Measurements from ENCODE around the gene DAP.

The DAP gene

DNA sequence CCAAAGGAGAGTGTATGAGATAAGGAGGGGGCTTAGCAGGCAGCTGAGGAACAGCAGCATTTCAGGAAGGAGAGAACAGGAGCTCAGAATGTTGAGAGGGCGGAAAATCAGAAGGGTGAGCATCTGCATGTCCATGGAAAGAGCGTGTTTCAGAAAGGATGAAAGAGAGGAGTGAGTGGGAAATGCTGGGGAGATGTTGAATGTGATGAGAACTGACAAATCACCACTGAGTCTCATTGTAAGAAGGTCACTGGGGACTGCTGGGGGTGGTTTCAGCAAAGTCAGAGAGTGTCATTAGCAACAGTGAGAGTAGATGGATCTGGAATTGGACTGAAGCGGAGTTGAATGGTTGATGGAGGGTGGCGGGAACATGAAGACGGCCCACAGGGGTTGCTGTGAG lies 131.4 kb downstream of the DAP start:
- no peak overlapping the region for H3K27ac ChIP-seq
- intact Hi-C loops (cut with DNase I; ENCODE audit: low total_unique reads), result loop anchor here (2.0 to 5.0 kb wide), 2 partner anchors 175 to 342 kb away; no protein-coding TSS in a partner anchor
- DNase-seq, result no peak
- H3K4me1 ChIP-seq, result peaks cover 0 to 15% (median 7%) of the 10 kb centered on the region in 4 donors
- TF ChIP-seq, protein P1, sequence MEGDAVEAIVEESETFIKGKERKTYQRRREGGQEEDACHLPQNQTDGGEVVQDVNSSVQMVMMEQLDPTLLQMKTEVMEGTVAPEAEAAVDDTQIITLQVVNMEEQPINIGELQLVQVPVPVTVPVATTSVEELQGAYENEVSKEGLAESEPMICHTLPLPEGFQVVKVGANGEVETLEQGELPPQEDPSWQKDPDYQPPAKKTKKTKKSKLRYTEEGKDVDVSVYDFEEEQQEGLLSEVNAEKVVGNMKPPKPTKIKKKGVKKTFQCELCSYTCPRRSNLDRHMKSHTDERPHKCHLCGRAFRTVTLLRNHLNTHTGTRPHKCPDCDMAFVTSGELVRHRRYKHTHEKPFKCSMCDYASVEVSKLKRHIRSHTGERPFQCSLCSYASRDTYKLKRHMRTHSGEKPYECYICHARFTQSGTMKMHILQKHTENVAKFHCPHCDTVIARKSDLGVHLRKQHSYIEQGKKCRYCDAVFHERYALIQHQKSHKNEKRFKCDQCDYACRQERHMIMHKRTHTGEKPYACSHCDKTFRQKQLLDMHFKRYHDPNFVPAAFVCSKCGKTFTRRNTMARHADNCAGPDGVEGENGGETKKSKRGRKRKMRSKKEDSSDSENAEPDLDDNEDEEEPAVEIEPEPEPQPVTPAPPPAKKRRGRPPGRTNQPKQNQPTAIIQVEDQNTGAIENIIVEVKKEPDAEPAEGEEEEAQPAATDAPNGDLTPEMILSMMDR (IDR thresholded peaks at IDR 0.05), result no peak
- no peaks in the 10 kb centered on the region for H3K9me3 ChIP-seq
- no peaks in the 10 kb centered on the region for H3K27me3 ChIP-seq
- H3K36me3 ChIP-seq, result no peaks in the 10 kb centered on the region
- H3K4me3 ChIP-seq, result no peak overlapping the region

All from tibial artery (tissue), 4 donors.